Stimulated activated CD4-positive, alpha-beta T cell treated with anti-CD3 and anti-CD28 coated beads, Interleukin-4, amount 100 ng/mL, for 4 hours (primary cell): ENCODE results near the gene NSUN3.
"Not testable (repeated sequence)": the region's sequence is repeated elsewhere in the genome, so short reads cannot be mapped to it uniquely, and the experiment has no call there.

Experiments used
- DNase-seq, 2 experiments: peaks; one replicate each; pipeline ENCODE4 v3.0.0-alpha.2; 2020

The NSUN3 gene

GRCh38 chr3:94069194-94069813 is 6.4 kb downstream of the NSUN3 start:
- DNase-seq: no peak

- no peak for DNase-seq
Measured at GRCh38 chr3:94070341-94070911, 7.6 kb downstream of the NSUN3 start.

- no peak for DNase-seq
Measured at GRCh38 chr3:94071713-94072284, 8.9 kb downstream of the NSUN3 start.

- DNase-seq: no peak
Measured at GRCh38 chr3:94076055-94076454, 13.2 kb downstream of the NSUN3 start.

GRCh38 chr3:94080552-94080951 is 17.7 kb downstream of the NSUN3 start:
- DNase-seq: not testable (repeated sequence)

- no peak for DNase-seq
Measured at GRCh38 chr3:94081884-94082283, 19.0 kb downstream of the NSUN3 start.

DNA sequence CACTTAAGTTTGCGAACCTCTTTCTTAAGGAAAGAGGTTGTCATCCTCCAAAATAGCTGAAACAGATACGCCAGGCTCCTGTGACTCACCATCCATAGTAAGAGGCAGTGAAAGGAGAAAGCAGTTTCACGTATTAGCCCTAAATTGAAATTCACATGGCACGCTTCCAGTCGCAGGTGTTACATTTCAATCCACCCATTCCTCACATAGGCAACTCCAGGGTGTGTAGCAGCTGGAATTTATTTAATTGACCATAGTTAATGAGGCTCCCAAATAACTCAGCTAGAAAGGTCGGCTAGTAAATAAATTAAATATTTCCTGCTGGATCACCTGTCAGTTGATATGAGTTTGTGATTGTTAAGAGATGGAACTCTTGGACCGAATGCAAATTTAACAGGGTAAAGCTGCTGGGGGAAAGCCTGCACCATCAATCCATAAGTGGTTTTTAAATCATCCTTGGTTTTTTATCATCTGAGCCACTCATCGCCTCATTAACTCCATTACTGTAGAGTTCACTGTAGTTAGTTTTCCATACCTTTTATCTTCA is 19.6 kb downstream of the NSUN3 start:
- DNase-seq: no peak

DNA sequence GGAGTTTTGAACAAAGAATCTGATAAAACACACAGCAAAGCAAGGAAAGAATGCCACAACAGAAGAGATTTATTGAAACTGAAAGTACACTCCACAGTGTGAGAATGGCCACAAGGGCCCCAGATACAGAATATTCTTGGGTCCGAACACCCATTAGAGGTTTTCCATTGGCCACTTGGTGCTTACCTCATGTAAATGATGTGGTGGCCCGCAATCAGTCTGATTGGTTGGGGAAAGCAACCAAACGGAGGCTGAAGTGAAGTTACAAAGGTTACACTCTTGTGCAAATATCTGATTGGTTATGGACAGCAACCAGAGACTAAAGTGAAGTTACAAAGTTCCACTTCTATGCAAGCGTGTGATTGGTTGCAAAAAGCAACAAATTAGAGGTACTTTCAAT is 20.4 kb downstream of the NSUN3 start:
- no peak for DNase-seq

- DNase-seq: no peak
Measured at GRCh38 chr3:94089126-94089525, 26.3 kb downstream of the NSUN3 start.

DNA sequence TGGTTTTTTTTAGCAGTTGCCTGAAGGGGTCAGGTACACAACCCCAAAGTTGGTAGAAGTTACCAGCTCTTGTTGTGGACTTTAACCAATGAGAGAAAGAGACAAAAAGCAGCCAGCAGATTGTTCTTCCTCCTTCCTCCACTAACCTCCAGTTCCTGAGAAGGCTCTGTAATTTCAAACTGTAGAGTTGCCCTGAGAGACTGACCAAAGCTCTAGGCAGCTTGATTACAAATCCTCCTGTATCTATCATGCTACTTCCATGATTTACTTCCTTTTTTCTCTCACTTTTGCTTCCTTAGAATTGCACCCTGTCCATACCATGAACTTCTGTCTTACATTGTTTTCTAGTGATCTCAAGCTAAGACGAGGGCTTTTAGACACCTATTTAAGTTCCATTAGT is 29.2 kb downstream of the NSUN3 start:
- DNase-seq: no peak

DNA sequence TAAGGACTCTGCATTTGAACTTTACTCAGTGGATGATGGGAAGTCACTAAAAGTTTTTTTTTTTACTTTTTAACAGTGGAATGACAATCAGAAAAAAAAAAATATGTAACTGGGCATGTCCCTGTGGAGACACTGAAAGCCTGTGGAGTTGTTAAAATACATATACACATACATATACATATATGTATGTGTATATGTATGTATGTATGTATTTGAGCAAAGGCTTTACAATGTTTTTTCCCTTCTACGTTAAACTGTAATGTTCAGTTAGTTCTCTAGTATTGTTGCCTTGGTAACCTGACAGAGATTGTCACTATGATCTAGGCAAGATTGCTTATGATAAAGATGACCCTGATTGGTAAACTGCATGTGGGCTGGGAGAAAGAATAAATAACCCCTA is 30.3 kb downstream of the NSUN3 start:
- no peak for DNase-seq

GRCh38 chr3:94095111-94095510 is 32.2 kb downstream of the NSUN3 start:
- no peak for DNase-seq

DNA sequence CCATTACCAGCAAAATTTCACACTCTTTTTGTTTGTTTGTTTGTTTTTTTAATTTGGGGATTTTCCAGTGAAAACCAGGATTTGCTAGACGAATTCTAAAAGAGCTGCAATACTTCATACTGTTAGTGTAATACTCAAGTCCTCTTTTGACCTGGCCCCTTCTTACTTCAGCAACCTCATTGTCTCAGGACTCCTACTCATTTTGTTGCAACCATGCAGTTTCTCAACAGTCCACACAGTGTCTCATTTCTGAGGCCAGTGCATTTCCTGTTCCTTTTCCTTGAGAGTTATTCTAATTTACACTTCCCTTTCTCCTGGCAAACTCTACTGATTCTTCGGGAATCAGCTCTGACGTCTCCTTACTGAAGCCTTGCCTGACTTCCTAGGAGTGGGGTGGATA is 35.6 kb downstream of the NSUN3 start:
- DNase-seq: no peak

DNA sequence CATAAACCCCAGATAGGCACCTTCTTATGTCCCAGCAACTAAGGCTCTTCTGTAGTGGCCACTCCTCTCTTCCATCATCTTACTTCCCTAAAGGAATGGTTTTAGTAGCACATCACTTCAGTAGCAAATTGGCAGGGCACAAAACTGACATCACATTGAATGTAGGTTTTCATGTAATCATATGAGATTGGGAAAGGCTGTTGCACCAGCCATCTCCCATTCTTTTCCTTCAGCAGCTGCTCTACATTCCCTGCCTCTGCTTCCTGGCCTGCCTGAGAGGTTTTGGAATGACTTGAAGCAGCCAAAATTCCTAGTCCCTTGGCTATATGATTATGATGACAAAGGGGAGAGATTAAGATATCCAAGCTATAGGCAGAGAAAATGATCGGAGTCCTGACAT is 36.5 kb downstream of the NSUN3 start:
- no peak for DNase-seq

DNA sequence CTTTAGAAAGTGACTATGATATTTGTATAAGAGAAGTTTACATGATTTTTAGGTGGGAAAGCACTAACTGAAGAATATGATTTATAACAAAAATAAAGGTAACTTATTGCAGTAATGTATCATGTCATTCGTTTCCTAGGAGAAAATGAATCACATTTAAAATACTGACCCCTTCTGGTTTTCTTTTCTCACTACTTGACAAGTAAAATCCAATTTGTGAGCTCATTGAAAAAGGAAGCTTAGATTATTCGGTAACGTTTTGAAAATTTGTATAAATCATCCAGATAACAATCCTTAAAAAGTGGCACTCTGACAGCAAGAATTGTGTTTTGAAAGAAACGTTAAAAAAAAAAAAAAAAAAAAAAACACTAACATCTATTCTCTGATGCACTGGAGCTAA is 39.0 kb downstream of the NSUN3 start:
- no peak for DNase-seq

DNA sequence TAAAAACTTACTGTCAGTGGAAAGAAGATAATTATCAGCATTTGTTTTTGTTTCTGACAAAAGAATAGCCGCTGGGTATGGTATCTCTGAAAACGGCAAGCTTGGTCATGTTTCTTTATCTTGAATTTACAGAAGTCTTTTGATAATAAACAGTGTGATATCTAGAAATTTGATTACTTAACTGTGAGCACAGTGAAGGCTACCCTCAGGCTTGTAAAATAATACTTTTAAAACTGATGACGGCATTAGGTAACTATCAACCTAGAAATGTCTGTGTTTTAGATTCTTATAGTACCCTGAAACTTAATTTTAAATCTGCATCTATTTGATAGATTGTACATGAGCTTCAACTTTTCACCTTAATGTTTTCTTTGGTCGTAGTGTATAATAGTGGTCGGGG is 43.4 kb downstream of the NSUN3 start:
- DNase-seq: no peak

GRCh38 chr3:94110232-94110631 is 47.4 kb downstream of the NSUN3 start:
- DNase-seq: not testable (repeated sequence)

GRCh38 chr3:94110854-94111253 is 48.0 kb downstream of the NSUN3 start:
- DNase-seq: no peak

GRCh38 chr3:94114666-94115065 is 51.8 kb downstream of the NSUN3 start:
- no peak for DNase-seq

DNA sequence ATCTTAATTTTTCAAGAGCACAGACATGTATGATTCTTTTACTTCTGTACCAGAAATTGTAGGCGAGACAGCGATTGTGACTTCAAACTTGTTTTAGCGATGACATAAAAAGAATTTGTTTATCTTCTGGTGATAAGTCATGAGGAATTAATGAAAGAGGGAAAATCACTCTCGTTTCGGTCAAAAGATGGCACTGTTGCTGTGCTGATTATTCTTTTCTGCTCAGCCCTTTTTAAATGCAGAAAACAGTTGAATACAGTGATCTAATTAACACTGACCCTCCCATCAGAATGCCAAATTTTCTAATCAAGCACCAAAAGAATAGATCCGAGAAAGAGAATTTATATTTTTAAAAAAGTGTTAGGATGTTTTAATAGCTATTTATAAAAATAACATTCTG is 52.6 kb downstream of the NSUN3 start:
- DNase-seq: no peak

DNA sequence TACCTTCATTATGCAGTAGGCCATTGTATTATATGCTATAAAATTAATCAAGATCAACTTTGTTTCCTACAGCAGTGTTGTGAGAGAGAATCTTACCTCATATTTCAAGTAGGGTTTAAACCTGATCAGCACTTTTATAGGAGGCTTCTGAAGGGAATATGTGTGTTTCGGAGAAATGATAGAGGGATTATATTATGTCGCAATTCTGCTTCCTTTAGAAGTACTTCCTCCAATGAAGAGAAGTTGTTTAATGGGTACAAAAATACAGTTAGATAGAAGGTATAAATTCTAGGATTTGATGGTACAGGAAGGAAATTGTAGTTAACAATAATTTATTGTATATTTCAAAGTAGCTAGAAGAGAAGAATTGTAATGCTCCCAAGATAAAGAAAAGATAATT is 54.9 kb downstream of the NSUN3 start:
- no peak for DNase-seq

GRCh38 chr3:94118390-94118789 is 55.5 kb downstream of the NSUN3 start:
- no peak for DNase-seq

- no peak for DNase-seq
Measured at GRCh38 chr3:94121161-94121560, 58.3 kb downstream of the NSUN3 start.

DNA sequence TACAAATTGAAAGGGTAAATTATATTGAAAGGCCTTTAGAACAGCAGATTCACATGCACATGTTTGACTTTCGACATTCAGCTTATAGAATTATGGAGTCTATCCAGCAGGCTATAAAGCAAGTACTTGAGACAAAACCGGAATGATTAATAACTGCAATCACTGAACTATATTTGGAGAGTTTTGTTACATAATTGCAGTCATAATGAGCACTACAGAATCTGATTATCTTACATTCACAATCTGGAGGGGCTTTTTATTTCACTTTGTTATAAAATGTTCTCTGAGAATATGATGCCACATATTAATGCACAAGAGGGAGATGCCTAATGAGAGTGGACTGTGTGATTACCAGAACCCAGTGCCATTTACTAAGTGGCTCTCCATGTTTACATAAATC is 64.3 kb downstream of the NSUN3 start:
- no peak for DNase-seq

DNA sequence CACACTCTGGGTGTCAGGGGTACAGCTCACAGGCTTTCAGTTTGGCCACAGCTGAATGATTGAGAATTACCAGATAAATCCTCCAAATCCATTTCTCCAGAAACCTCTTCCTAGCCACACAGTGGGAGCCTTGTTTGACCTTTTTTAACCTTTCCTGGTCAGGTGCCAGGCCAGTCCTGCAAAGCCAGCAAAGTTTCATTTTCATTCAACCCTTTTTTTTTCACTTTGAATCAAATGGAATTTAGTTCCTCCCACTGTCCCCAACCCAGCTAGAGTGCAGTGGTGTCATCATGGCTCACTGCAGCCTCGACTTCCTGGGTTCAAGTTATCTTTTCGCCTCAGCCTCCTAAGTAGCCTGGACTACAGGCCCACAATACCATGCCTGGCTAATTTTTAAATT is 67.8 kb downstream of the NSUN3 start:
- no peak for DNase-seq
